Neural crest cell (in vitro differentiated cells): ENCODE measurements around the gene SUPT4H1. TPM values are rescaled to one million over a fixed set of nuclear protein-coding genes. Genes with fewer than 3 reads are reported as not detected.

Source experiments
- DNase-seq: peaks from one replicate; pipeline ENCODE4 v3.0.0; 2021; ENCODE audit warnings: low read depth, mixed read lengths, low spot score
- H3K27ac Mint-ChIP-seq: one replicate; pipeline ENCODE4 v1.8.0; 2021; ENCODE audit warnings: mild to moderate bottlenecking, mixed read lengths; ENCODE audit not compliant: unreplicated experiment
- H3K27me3 Mint-ChIP-seq: 2 replicates; pipeline ENCODE4 v1.8.0; 2021; ENCODE audit warnings: low read depth, mild to moderate bottlenecking, mixed read lengths
- H3K36me3 Mint-ChIP-seq: 2 replicates; pipeline ENCODE4 v1.8.0; 2021; ENCODE audit warnings: low read depth, mild to moderate bottlenecking, mixed read lengths
- H3K4me1 Mint-ChIP-seq: 2 replicates; pipeline ENCODE4 v1.8.0; 2021; ENCODE audit warnings: mixed read lengths
- H3K4me3 Mint-ChIP-seq: one replicate; pipeline ENCODE4 v1.8.0; 2021; ENCODE audit warnings: mild to moderate bottlenecking, mixed read lengths
- H3K9me3 Mint-ChIP-seq: 2 replicates; pipeline ENCODE4 v1.8.0; 2021; ENCODE audit warnings: mixed read lengths
- CTCF ChIP-seq: fragments of 200-600 bp; sonication (generic); conservative IDR thresholded peaks from 2 replicates; pipeline ENCODE4 v1.5.0; 2021; ENCODE audit warnings: antibody characterized with exemption, mild to moderate bottlenecking
- total RNA-seq: library from RNA; stranded (reverse); gene quantifications from 2 replicates; pipeline ENCODE4 v1.2.1, GENCODE V29; 2021

Gene SUPT4H1
- total RNA-seq, 1 donor from 2014 or later = 83.8 TPM

GRCh38 chr17:58321571-58322525, 30.2 kb downstream of the SUPT4H1 start:
- H3K9me3 Mint-ChIP-seq = no peaks in the 10 kb centered on the region
- H3K36me3 Mint-ChIP-seq = peaks cover 2% of the 10 kb centered on the region
- no peak for TF ChIP-seq CTCF
- peak overlapping the region; percentile 53 for H3K27ac Mint-ChIP-seq
- H3K4me3 Mint-ChIP-seq = peak overlapping the region; percentile 43
- H3K4me1 Mint-ChIP-seq = peaks cover 17% of the 10 kb centered on the region
- DNase-seq = no peak
- H3K27me3 Mint-ChIP-seq = no peaks in the 10 kb centered on the region

GRCh38 chr17:58320570-58321323, 31.3 kb downstream of the SUPT4H1 start:
- no peak for TF ChIP-seq CTCF
- no peaks in the 10 kb centered on the region for H3K27me3 Mint-ChIP-seq
- peaks cover 10% of the 10 kb centered on the region for H3K4me1 Mint-ChIP-seq
- H3K36me3 Mint-ChIP-seq = peaks cover 2% of the 10 kb centered on the region
- H3K27ac Mint-ChIP-seq = no peak overlapping the region
- DNase-seq = no peak
- H3K4me3 Mint-ChIP-seq = no peak overlapping the region
- no peaks in the 10 kb centered on the region for H3K9me3 Mint-ChIP-seq

GRCh38 chr17:58320163-58320558, 31.8 kb downstream of the SUPT4H1 start:
- Mint-ChIP-seq H3K27me3 (no peaks in the 10 kb centered on the region), H3K4me3 (no peak overlapping the region), H3K9me3 (no peaks in the 10 kb centered on the region), H3K27ac (no peak overlapping the region), H3K4me1 (peaks cover 8% of the 10 kb centered on the region), H3K36me3 (peaks cover 2% of the 10 kb centered on the region)
- no peak for DNase-seq
- no peak for TF ChIP-seq CTCF

GRCh38 chr17:58319173-58320162, 32.5 kb downstream of the SUPT4H1 start:
- no peaks in the 10 kb centered on the region for H3K9me3 Mint-ChIP-seq
- no peaks in the 10 kb centered on the region for H3K27me3 Mint-ChIP-seq
- peaks cover 8% of the 10 kb centered on the region for H3K4me1 Mint-ChIP-seq
- peaks cover 2% of the 10 kb centered on the region for H3K36me3 Mint-ChIP-seq
- no peak overlapping the region for H3K4me3 Mint-ChIP-seq
- H3K27ac Mint-ChIP-seq = no peak overlapping the region
- DNase-seq = no peak
- TF ChIP-seq CTCF = no peak
